Measurements from ENCODE around the gene SLC24A1. TPM values are rescaled to one million over a fixed set of nuclear protein-coding genes. Genes with fewer than 3 reads are reported as not detected.
A peak's percentile ranks its signal among the peaks of the same experiment; 100 is the strongest.

The SLC24A1 gene
- total and polyA plus RNA-seq, 3 experiments from 2014 or later = 3.8 to 4.3 (median 4.2) TPM

- Histone ChIP-seq H3K27me3 (ENCODE audit: insufficient read depth, low read length, poor library complexity, severe bottlenecking) (no peaks in the 10 kb centered on the region), H3K27ac (ENCODE audit: low read depth, low read length) (no peak overlapping the region), H3K36me3 (ENCODE audit: insufficient read depth, low read length) (no peaks in the 10 kb centered on the region), H3K4me3 (ENCODE audit: low read length) (no peak overlapping the region), H3K9me3 (ENCODE audit: low read length) (no peaks in the 10 kb centered on the region), H3K4me1 (ENCODE audit: insufficient read depth, low read length) (peaks cover 13% of the 10 kb centered on the region)
- H3K27ac Mint-ChIP-seq = no peak overlapping the region
- ChIA-PET CTCF (no interaction called here), POLR2A (no interaction called here)
- peaks cover 0 to 3% of the 10 kb centered on the region in 2 donors for H3K27me3 Mint-ChIP-seq
- no peak for DNase-seq
- H3K36me3 Mint-ChIP-seq = peaks cover 0 to 1% (median 0%) of the 10 kb centered on the region in 3 donors
- peaks cover 22 to 42% (median 26%) of the 10 kb centered on the region in 3 donors for H3K4me1 Mint-ChIP-seq
- no peak overlapping the region for H3K4me3 Mint-ChIP-seq
- no peaks in the 10 kb centered on the region for H3K9me3 Mint-ChIP-seq
Measured at GRCh38 chr15:65634356-65634755, 12.6 kb downstream of the SLC24A1 start.

DNA sequence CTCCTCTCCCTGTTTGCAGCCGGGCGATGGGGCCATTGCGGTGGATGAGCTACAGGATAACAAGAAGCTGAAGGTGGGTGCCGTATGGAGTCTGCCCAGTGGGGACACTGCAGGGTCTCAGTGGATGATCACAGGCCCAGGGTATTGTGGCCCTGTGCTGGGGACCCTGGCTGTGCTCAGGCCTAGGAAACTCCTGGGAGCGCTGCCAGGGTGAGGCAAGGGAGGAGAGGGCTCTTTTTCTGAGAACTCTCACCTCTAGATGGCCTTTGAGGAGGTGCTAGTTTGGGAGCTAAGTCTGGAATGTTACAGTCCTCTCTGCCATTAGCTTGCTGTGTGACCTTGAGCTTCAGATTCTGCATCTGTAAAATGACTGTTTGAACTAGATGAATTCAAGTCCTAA, 16.4 kb downstream of the SLC24A1 start:
- no peaks in the 10 kb centered on the region for H3K27me3 Mint-ChIP-seq
- Histone ChIP-seq H3K27me3 (ENCODE audit: insufficient read depth, low read length, poor library complexity, severe bottlenecking) (no peaks in the 10 kb centered on the region), H3K9me3 (ENCODE audit: low read length) (no peaks in the 10 kb centered on the region), H3K36me3 (ENCODE audit: insufficient read depth, low read length) (no peaks in the 10 kb centered on the region), H3K27ac (ENCODE audit: low read depth, low read length) (no peak overlapping the region), H3K4me1 (ENCODE audit: insufficient read depth, low read length) (peaks cover 8% of the 10 kb centered on the region), H3K4me3 (ENCODE audit: low read length) (no peak overlapping the region)
- POLR2A ChIA-PET = no interaction called here
- H3K4me1 Mint-ChIP-seq = peaks cover 6 to 16% (median 7%) of the 10 kb centered on the region in 3 donors
- H3K27ac Mint-ChIP-seq = peak overlapping the region in 2 of 8 donors; percentile 1 to 18
- no peaks in the 10 kb centered on the region for H3K9me3 Mint-ChIP-seq
- peaks cover 0 to 1% (median 0%) of the 10 kb centered on the region in 3 donors for H3K36me3 Mint-ChIP-seq
- DNase-seq = no peak
- peak overlapping the region in 1 of 7 donors; percentile 33 for H3K4me3 Mint-ChIP-seq
- CTCF ChIA-PET = interaction anchor here (0.8 to 3.9 kb wide), 10 partner anchors 10 to 231 kb away, joined by 3 to 40 read pairs (median 4); partner anchors contain the start of genes RAB11A and SLC24A1

GRCh38 chr15:65638681-65639089, 16.9 kb downstream of the SLC24A1 start:
- Histone ChIP-seq H3K27me3 (ENCODE audit: insufficient read depth, low read length, poor library complexity, severe bottlenecking) (no peaks in the 10 kb centered on the region), H3K9me3 (ENCODE audit: low read length) (no peaks in the 10 kb centered on the region), H3K36me3 (ENCODE audit: insufficient read depth, low read length) (no peaks in the 10 kb centered on the region), H3K4me3 (ENCODE audit: low read length) (no peak overlapping the region), H3K4me1 (ENCODE audit: insufficient read depth, low read length) (peaks cover 8% of the 10 kb centered on the region), H3K27ac (ENCODE audit: low read depth, low read length) (no peak overlapping the region)
- H3K4me1 Mint-ChIP-seq = peaks cover 6 to 15% (median 7%) of the 10 kb centered on the region in 3 donors
- no peaks in the 10 kb centered on the region for H3K9me3 Mint-ChIP-seq
- POLR2A ChIA-PET = no interaction called here
- no peaks in the 10 kb centered on the region for H3K27me3 Mint-ChIP-seq
- DNase-seq = peak in 3 of 5 donors; percentile 11 to 64 (median 61)
- peak overlapping the region in 4 of 8 donors; percentile 0 to 18 (median 0) for H3K27ac Mint-ChIP-seq
- H3K36me3 Mint-ChIP-seq = peaks cover 0 to under 1% (median 0%) of the 10 kb centered on the region in 3 donors
- peak overlapping the region in 1 of 7 donors; percentile 5 for H3K4me3 Mint-ChIP-seq
- CTCF ChIA-PET = interaction anchor here (0.8 to 3.9 kb wide), 13 partner anchors 10 to 649 kb away, joined by 3 to 40 read pairs (median 4); partner anchors contain the start of genes RAB11A and SLC24A1

DNA sequence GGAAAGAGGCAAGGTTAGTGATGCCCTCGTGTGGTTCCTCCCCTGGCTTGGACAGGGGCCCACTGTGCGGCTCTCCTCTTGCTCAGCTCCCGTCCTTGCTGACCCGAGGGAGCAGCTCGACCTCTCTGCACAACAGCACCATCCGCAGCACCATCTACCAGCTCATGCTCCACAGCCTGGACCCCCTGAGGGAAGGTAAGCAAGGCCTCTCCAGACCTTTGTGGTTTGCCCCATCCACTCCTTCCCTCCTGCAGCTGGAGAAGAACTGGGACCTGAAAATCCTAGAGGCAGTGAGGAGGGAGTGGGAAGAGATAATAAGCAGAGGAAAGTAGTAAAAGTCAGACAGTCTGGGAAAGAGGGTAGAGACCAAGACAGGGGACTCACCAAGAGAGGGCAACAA, 17.8 kb downstream of the SLC24A1 start:
- H3K27me3 ChIP-seq (ENCODE audit: insufficient read depth, low read length, poor library complexity, severe bottlenecking) = no peaks in the 10 kb centered on the region
- Mint-ChIP-seq H3K27ac (peak overlapping the region in 2 of 8 donors; percentile 33 to 52), H3K9me3 (no peaks in the 10 kb centered on the region), H3K4me3 (no peak overlapping the region), H3K4me1 (peaks cover 6 to 11% (median 7%) of the 10 kb centered on the region in 3 donors), H3K27me3 (no peaks in the 10 kb centered on the region), H3K36me3 (no peaks in the 10 kb centered on the region)
- no peak for DNase-seq
- peaks cover 8% of the 10 kb centered on the region for H3K4me1 ChIP-seq (ENCODE audit: insufficient read depth, low read length)
- H3K4me3 ChIP-seq (ENCODE audit: low read length) = no peak overlapping the region
- H3K36me3 ChIP-seq (ENCODE audit: insufficient read depth, low read length) = no peaks in the 10 kb centered on the region
- ChIA-PET POLR2A (no interaction called here), CTCF (interaction anchor here (1.0 to 3.9 kb wide), 8 partner anchors 9 to 648 kb away, joined by 3 to 40 read pairs (median 6); partner anchors contain the start of gene RAB11A)
- no peaks in the 10 kb centered on the region for H3K9me3 ChIP-seq (ENCODE audit: low read length)
- H3K27ac ChIP-seq (ENCODE audit: low read depth, low read length) = no peak overlapping the region

- H3K36me3 Mint-ChIP-seq = no peaks in the 10 kb centered on the region
- peaks cover 6 to 11% (median 7%) of the 10 kb centered on the region in 3 donors for H3K4me1 Mint-ChIP-seq
Measured at GRCh38 chr15:65641768-65642475, 20.2 kb downstream of the SLC24A1 start.

GRCh38 chr15:65642594-65642993, 20.9 kb downstream of the SLC24A1 start:
- H3K36me3 ChIP-seq (ENCODE audit: insufficient read depth, low read length) = no peaks in the 10 kb centered on the region
- H3K27me3 ChIP-seq (ENCODE audit: insufficient read depth, low read length, poor library complexity, severe bottlenecking) = no peaks in the 10 kb centered on the region
- no peak for DNase-seq
- Mint-ChIP-seq H3K9me3 (no peaks in the 10 kb centered on the region), H3K36me3 (peaks cover 0 to 2% (median 0%) of the 10 kb centered on the region in 3 donors), H3K27me3 (no peaks in the 10 kb centered on the region), H3K4me3 (no peak overlapping the region), H3K4me1 (peaks cover 6 to 11% (median 7%) of the 10 kb centered on the region in 3 donors), H3K27ac (peak overlapping the region in 2 of 8 donors; percentile 32 to 68)
- ChIA-PET CTCF (interaction anchor here (1.2 to 1.8 kb wide), 2 partner anchors 191 to 214 kb away, joined by 5 read pairs; no protein-coding TSS in a partner anchor), POLR2A (no interaction called here)
- no peak overlapping the region for H3K27ac ChIP-seq (ENCODE audit: low read depth, low read length)
- no peaks in the 10 kb centered on the region for H3K9me3 ChIP-seq (ENCODE audit: low read length)
- H3K4me1 ChIP-seq (ENCODE audit: insufficient read depth, low read length) = peaks cover 8% of the 10 kb centered on the region
- no peak overlapping the region for H3K4me3 ChIP-seq (ENCODE audit: low read length)

More at GRCh38 chr15:65641768-65642475, 20.2 kb downstream of the SLC24A1 start:
- POLR2A ChIA-PET = no interaction called here
- Mint-ChIP-seq H3K27ac (peak overlapping the region in 3 of 8 donors; percentile 32 to 80 (median 52)), H3K4me3 (no peak overlapping the region), H3K27me3 (no peaks in the 10 kb centered on the region), H3K9me3 (no peaks in the 10 kb centered on the region)
- no peak for DNase-seq
- H3K4me3 ChIP-seq (ENCODE audit: low read length) = no peak overlapping the region
- H3K9me3 ChIP-seq (ENCODE audit: low read length) = no peaks in the 10 kb centered on the region
- H3K4me1 ChIP-seq (ENCODE audit: insufficient read depth, low read length) = peaks cover 8% of the 10 kb centered on the region
- no peaks in the 10 kb centered on the region for H3K27me3 ChIP-seq (ENCODE audit: insufficient read depth, low read length, poor library complexity, severe bottlenecking)
- H3K36me3 ChIP-seq (ENCODE audit: insufficient read depth, low read length) = no peaks in the 10 kb centered on the region
- CTCF ChIA-PET = interaction anchor here (0.9 to 1.8 kb wide), 4 partner anchors 46 to 227 kb away, joined by 3 to 5 read pairs (median 4); partner anchors contain the start of gene RAB11A
- no peak overlapping the region for H3K27ac ChIP-seq (ENCODE audit: low read depth, low read length)

GRCh38 chr15:65644282-65644681, 22.5 kb downstream of the SLC24A1 start:
- Mint-ChIP-seq H3K4me3 (no peak overlapping the region), H3K9me3 (no peaks in the 10 kb centered on the region), H3K27me3 (no peaks in the 10 kb centered on the region), H3K27ac (peak overlapping the region in 2 of 8 donors; percentile 3 to 81), H3K4me1 (no peaks in the 10 kb centered on the region), H3K36me3 (peaks cover 0 to 2% (median 0%) of the 10 kb centered on the region in 3 donors)
- Histone ChIP-seq H3K9me3 (ENCODE audit: low read length) (no peaks in the 10 kb centered on the region), H3K27me3 (ENCODE audit: insufficient read depth, low read length, poor library complexity, severe bottlenecking) (no peaks in the 10 kb centered on the region), H3K36me3 (ENCODE audit: insufficient read depth, low read length) (no peaks in the 10 kb centered on the region), H3K4me3 (ENCODE audit: low read length) (no peak overlapping the region), H3K27ac (ENCODE audit: low read depth, low read length) (no peak overlapping the region), H3K4me1 (ENCODE audit: insufficient read depth, low read length) (no peaks in the 10 kb centered on the region)
- POLR2A ChIA-PET = no interaction called here
- no peak for DNase-seq
- CTCF ChIA-PET = no interaction called here

DNA sequence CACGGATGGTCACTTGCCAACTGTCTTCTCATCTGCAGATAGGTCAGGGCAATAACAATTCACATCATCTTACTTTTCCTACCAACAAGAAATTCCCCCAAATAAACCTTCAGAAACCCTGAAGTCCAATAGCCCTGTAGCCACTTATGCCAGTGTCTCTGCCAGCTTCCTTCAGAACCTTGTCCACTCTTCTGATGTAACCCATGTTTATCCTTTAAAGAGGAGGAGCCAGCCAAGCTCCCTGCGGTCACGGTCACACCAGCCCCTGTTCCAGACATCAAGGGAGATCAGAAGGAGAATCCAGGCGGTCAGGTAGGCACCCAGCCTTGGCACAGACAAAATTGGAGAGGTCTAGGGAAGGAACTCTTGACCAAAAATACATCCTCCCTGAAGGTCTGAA, 23.7 kb downstream of the SLC24A1 start:
- Histone ChIP-seq H3K4me3 (ENCODE audit: low read length) (no peak overlapping the region), H3K27me3 (ENCODE audit: insufficient read depth, low read length, poor library complexity, severe bottlenecking) (no peaks in the 10 kb centered on the region), H3K4me1 (ENCODE audit: insufficient read depth, low read length) (no peaks in the 10 kb centered on the region), H3K36me3 (ENCODE audit: insufficient read depth, low read length) (no peaks in the 10 kb centered on the region), H3K27ac (ENCODE audit: low read depth, low read length) (no peak overlapping the region), H3K9me3 (ENCODE audit: low read length) (no peaks in the 10 kb centered on the region)
- H3K27me3 Mint-ChIP-seq = no peaks in the 10 kb centered on the region
- ChIA-PET POLR2A (no interaction called here), CTCF (interaction anchor here (1.0 kb wide), 1 partner anchor 62 kb away, joined by 3 read pairs; no protein-coding TSS in a partner anchor)
- no peaks in the 10 kb centered on the region for H3K9me3 Mint-ChIP-seq
- peak overlapping the region in 1 of 8 donors; percentile 94 for H3K27ac Mint-ChIP-seq
- no peak for DNase-seq
- H3K4me1 Mint-ChIP-seq = peaks cover 4 to 8% (median 7%) of the 10 kb centered on the region in 3 donors
- peaks cover 0 to 5% (median 2%) of the 10 kb centered on the region in 3 donors for H3K36me3 Mint-ChIP-seq
- no peak overlapping the region for H3K4me3 Mint-ChIP-seq
